K562 (cell line): Measurements from ENCODE around the gene SLC25A42. TPM values are rescaled to one million over a fixed set of nuclear protein-coding genes. Genes with fewer than 3 reads are reported as not detected.
A peak's percentile ranks its signal among the peaks of the same experiment; 100 is the strongest.

Experiments used
- CXXC5 ChIP-seq: fragments of 250-450 bp; sonication (Bioruptor Pico); IDR thresholded peaks from 2 replicates; pipeline ENCODE4 v1.8.0; 2022; ENCODE audit warnings: inconsistent platforms, mild to moderate bottlenecking, moderate library complexity
- MNT ChIP-seq, 2 experiments: fragments of 450-650 bp; conservative IDR thresholded peaks; 2 replicates each; pipeline ENCODE4 v1.6.1; 2017; ENCODE audit warnings: mild to moderate bottlenecking in 2 of 2, moderate library complexity in 2 of 2
- PHB2 ChIP-seq: fragments of 450-650 bp; IDR thresholded peaks from 2 replicates; pipeline ENCODE4 v1.6.1; 2017; ENCODE audit warnings: low read depth
- RREB1 ChIP-seq: fragments of 250-450 bp; sonication (Bioruptor Pico); IDR thresholded peaks from 2 replicates; pipeline ENCODE4 v1.4.0; 2020
- SIN3A ChIP-seq, 2 experiments: fragments of 150-350 bp in 1 of 2; IDR thresholded peaks; 2 replicates each; pipeline ENCODE4 v1.6.1; 2011 to 2016; ENCODE audit warnings: borderline replicate concordance in 2 of 2, low read depth in 2 of 2, low read length in 2 of 2, mild to moderate bottlenecking in 2 of 2, moderate library complexity in 2 of 2; ENCODE audit not compliant: control insufficient read depth in 1 of 2
- SMAD2 ChIP-seq: fragments of 150-350 bp; IDR thresholded peaks from 2 replicates; pipeline ENCODE4 v1.6.1; 2014; ENCODE audit warnings: low read depth, mild to moderate bottlenecking, low read length
- STAT6 ChIP-seq: sonication (generic); formaldehyde crosslinking; IDR thresholded peaks from 2 replicates; pipeline ENCODE4 v1.8.1; 2023; ENCODE audit warnings: mild to moderate bottlenecking, missing genetic modification reagents
- THAP12 ChIP-seq: fragments of 250-450 bp; sonication (Bioruptor Pico); IDR thresholded peaks from 2 replicates; pipeline ENCODE4 v1.9.0; 2021; ENCODE audit warnings: mild to moderate bottlenecking, inconsistent platforms
- ZNF583 ChIP-seq: fragments of 250-450 bp; sonication (Bioruptor Pico); IDR thresholded peaks from 2 replicates; pipeline ENCODE4 v1.4.0; 2020
- ZNF639 ChIP-seq, 2 experiments: fragments of 200-800 bp in 1 of 2; sonication (Bioruptor generic) in 1 of 2; sonication (generic) in 1 of 2; formaldehyde crosslinking in 1 of 2; IDR thresholded peaks in 1 of 2; conservative IDR thresholded peaks in 1 of 2; 2 replicates each; pipeline versions ENCODE4 v1.5.0 to v1.6.1; 2016 to 2020; ENCODE audit warnings: missing compliant biosample characterization in 1 of 2, missing genetic modification characterization in 1 of 2, missing genetic modification reagents in 1 of 2
- ZNF780A ChIP-seq: fragments of 250-450 bp; sonication (Bioruptor Pico); IDR thresholded peaks from 2 replicates; pipeline ENCODE4 v1.5.0; 2021; ENCODE audit warnings: mild to moderate bottlenecking
- polyA plus RNA-seq, 8 experiments: library from polyadenylated mRNA; depleted of rRNA in 4 of 8; stranded (reverse) in 5 of 8; unstranded in 3 of 8; fragments of >200 nt; fragmentation: Nextera tagmentation in 2 of 8; fragmentation: Illumina TruSeq in 1 of 8; extraction: Ambion mirVana in 2 of 8; extraction: Trizol in 1 of 8; gene quantifications; 2 replicates each; pipeline versions ENCODE4 v1.2.1 to v1.2.3, GENCODE V29; 2011 to 2014; ENCODE audit warnings: inconsistent platforms in 1 of 8, missing spikeins in 1 of 8
- total RNA-seq, 7 experiments: library from RNA; depleted of rRNA in 6 of 7; stranded (reverse); fragments of >200 nt in 6 of 7; fragmentation: Illumina TruSeq in 2 of 7; extraction: Trizol in 2 of 7; gene quantifications; 2 replicates each; pipeline versions ENCODE4 v1.2.1 to v1.2.3, GENCODE V29; 2011 to 2021; ENCODE audit warnings: low replicate concordance in 1 of 7

SLC25A42 gene
- total and polyA plus RNA-seq, 9 of the 15 experiments (the other 6 are each of a cell fraction or from before 2014, with no cell fraction given): 0.59 to 32.2 (median 14.1) TPM

- TF ChIP-seq STAT6: no peak
- TF ChIP-seq SMAD2: no peak
- TF ChIP-seq PHB2: no peak
- peak; percentile 6; the same call in 1 of the 2 replicates for TF ChIP-seq THAP12 (CRISPR knock-in tag)
- TF ChIP-seq SIN3A (IDR thresholded peaks at IDR 0.05; ENCODE audit: borderline replicate concordance in 2 of 2, control insufficient read depth in 1 of 2, low read depth in 2 of 2, low read length in 2 of 2): peak in 1 of 2 experiments; percentile 70; a peak in 1 of 4 replicates
- TF ChIP-seq ZNF639 (CRISPR knock-in tag; conservative IDR thresholded peaks at IDR 0.05 in 1 of 2, IDR thresholded peaks at IDR 0.05 in 1 of 2): 0 out of 4 replicates have a peak, but pooled peaks of 1 of the 2 experiments have one; percentile 46
- TF ChIP-seq ZNF780A (CRISPR knock-in tag): no peak
- TF ChIP-seq MNT (conservative IDR thresholded peaks at IDR 0.05): peak in 1 of 2 experiments; percentile 23; a peak in 2 of 4 replicates
- TF ChIP-seq ZNF583 (CRISPR knock-in tag): no peak
- no peak for TF ChIP-seq RREB1
- TF ChIP-seq CXXC5: peak; percentile 13
Measured at GRCh38 chr19:19064098-19064722, 416 bp downstream of the SLC25A42 start (continued).
